HepG2 (cell line): Measurements from ENCODE around the gene LHFPL6.

Source experiments
- DNMT3B ChIP-seq: conservative IDR thresholded peaks from 2 replicates; pipeline ENCODE4 v1.6.1; 2016; ENCODE audit warnings: missing biosample characterization, control low read depth
- ELF1 ChIP-seq: sonication (generic); formaldehyde crosslinking; IDR thresholded peaks from 2 replicates; pipeline ENCODE4 v1.4.0; 2020; ENCODE audit warnings: missing genetic modification reagents
- HCFC1 ChIP-seq: fragments of 150-350 bp; IDR thresholded peaks from 2 replicates; pipeline ENCODE4 v1.6.1; 2014; ENCODE audit warnings: low read depth, low read length
- MAFK ChIP-seq, 2 experiments: IDR thresholded peaks in 1 of 2; conservative IDR thresholded peaks in 1 of 2; 2 replicates each; pipeline ENCODE4 v1.6.1; 2011; ENCODE audit warnings: improper control_type of control experiment in 2 of 2, low read length in 2 of 2
- POLR2A ChIP-seq, 2 experiments: IDR thresholded peaks; 2 replicates each; pipeline ENCODE4 v1.6.1; 2011; ENCODE audit warnings: low read depth in 2 of 2, low read length in 2 of 2, mild to moderate bottlenecking in 1 of 2, moderate library complexity in 1 of 2; ENCODE audit not compliant: insufficient read depth in 1 of 2
- POLR2AphosphoS2 ChIP-seq: IDR thresholded peaks from 2 replicates; pipeline ENCODE4 v1.6.1; 2011; ENCODE audit warnings: low read depth, low read length, improper control_type of control experiment
- RBM22 ChIP-seq: fragments of 200-400 bp; formaldehyde crosslinking; optimal IDR thresholded peaks from 2 replicates; pipeline ENCODE3; 2017; ENCODE audit warnings: mild to moderate bottlenecking, low read length, moderate library complexity
- SNRNP70 ChIP-seq: fragments of 200-400 bp; formaldehyde crosslinking; IDR thresholded peaks from 2 replicates; pipeline ENCODE4 v1.6.1; 2017; ENCODE audit warnings: mild to moderate bottlenecking, low read depth, low read length, moderate library complexity
- TBL1XR1 ChIP-seq: fragments of 150-350 bp; IDR thresholded peaks from 2 replicates; pipeline ENCODE4 v1.6.1; 2014; ENCODE audit warnings: borderline replicate concordance, low read length; ENCODE audit not compliant: partially characterized antibody
- TMF1 ChIP-seq: sonication (generic); formaldehyde crosslinking; IDR thresholded peaks from 2 replicates; pipeline ENCODE4 v1.8.1; 2022; ENCODE audit warnings: low read depth, missing genetic modification reagents
- ZNF761 ChIP-seq: sonication (generic); formaldehyde crosslinking; conservative IDR thresholded peaks from 2 replicates; pipeline ENCODE4 v1.4.0; 2020; ENCODE audit warnings: mild to moderate bottlenecking, missing genetic modification reagents
- TF ChIP-seq, protein P1 (sequence below), 2 experiments: IDR thresholded peaks; 2 replicates each; pipeline ENCODE4 v1.6.1; 2011 to 2012; ENCODE audit warnings: low read length in 2 of 2, borderline replicate concordance in 1 of 2, low read depth in 1 of 2, mild to moderate bottlenecking in 1 of 2, moderate library complexity in 1 of 2

DNA sequence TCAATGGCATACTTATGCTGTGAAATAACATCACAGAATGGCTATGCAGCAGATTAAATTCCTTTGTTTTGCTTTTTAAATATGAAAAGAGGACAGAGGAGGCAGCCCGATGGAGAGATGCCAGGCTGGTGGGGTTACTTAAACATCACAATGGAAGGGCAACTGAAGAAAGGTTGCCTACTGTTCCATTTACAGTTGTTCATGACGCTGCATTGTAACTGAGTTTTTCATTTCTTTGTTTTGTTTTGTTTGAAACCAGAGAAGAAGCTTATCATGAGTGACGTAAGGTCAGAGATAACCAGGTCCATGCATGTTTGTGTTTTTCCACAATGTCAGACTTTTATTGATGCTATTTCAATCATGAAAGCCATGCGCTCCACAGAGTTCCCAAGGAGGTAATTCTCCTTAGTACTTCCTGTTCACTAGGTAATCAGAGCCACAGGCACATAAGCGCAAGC is 273.8 kb downstream of the LHFPL6 start:
- TF ChIP-seq MAFK (conservative IDR thresholded peaks at IDR 0.05 in 1 of 2, IDR thresholded peaks at IDR 0.05 in 1 of 2; ENCODE audit: low read length in 2 of 2) = no peak
- TF ChIP-seq POLR2AphosphoS2 = no peak
- TF ChIP-seq, protein P1, sequence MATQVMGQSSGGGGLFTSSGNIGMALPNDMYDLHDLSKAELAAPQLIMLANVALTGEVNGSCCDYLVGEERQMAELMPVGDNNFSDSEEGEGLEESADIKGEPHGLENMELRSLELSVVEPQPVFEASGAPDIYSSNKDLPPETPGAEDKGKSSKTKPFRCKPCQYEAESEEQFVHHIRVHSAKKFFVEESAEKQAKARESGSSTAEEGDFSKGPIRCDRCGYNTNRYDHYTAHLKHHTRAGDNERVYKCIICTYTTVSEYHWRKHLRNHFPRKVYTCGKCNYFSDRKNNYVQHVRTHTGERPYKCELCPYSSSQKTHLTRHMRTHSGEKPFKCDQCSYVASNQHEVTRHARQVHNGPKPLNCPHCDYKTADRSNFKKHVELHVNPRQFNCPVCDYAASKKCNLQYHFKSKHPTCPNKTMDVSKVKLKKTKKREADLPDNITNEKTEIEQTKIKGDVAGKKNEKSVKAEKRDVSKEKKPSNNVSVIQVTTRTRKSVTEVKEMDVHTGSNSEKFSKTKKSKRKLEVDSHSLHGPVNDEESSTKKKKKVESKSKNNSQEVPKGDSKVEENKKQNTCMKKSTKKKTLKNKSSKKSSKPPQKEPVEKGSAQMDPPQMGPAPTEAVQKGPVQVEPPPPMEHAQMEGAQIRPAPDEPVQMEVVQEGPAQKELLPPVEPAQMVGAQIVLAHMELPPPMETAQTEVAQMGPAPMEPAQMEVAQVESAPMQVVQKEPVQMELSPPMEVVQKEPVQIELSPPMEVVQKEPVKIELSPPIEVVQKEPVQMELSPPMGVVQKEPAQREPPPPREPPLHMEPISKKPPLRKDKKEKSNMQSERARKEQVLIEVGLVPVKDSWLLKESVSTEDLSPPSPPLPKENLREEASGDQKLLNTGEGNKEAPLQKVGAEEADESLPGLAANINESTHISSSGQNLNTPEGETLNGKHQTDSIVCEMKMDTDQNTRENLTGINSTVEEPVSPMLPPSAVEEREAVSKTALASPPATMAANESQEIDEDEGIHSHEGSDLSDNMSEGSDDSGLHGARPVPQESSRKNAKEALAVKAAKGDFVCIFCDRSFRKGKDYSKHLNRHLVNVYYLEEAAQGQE (IDR thresholded peaks at IDR 0.05; ENCODE audit: borderline replicate concordance in 1 of 2, low read depth in 1 of 2, low read length in 2 of 2) = no peak
- TF ChIP-seq HCFC1 = no peak
- no peak for TF ChIP-seq DNMT3B (CRISPR knock-in tag)
- TF ChIP-seq POLR2A (IDR thresholded peaks at IDR 0.05; ENCODE audit: insufficient read depth in 1 of 2, low read depth in 2 of 2, low read length in 2 of 2) = no peak
- TF ChIP-seq ELF1 (CRISPR knock-in tag) = no peak
- no peak for TF ChIP-seq SNRNP70
- TF ChIP-seq TBL1XR1 = no peak
- TF ChIP-seq ZNF761 = no peak
- no peak for TF ChIP-seq TMF1 (CRISPR knock-in tag)
- TF ChIP-seq RBM22 = no peak
